Neural cell (in vitro differentiated cells): ENCODE results near the gene SPSB4. TPM values are rescaled to one million over a fixed set of nuclear protein-coding genes. Genes with fewer than 3 reads are reported as not detected.

Experiments used
- H2AFZ ChIP-seq: fragments of 200-600, 300-800 bp; sonication (generic), shearing (Covaris generic); 2 replicates; pipeline ENCODE4 v1.6.0; 2014; ENCODE audit warnings: low read depth, mild to moderate bottlenecking, antibody characterized with exemption, low read length, moderate library complexity
- H3F3A ChIP-seq: fragments of 200-600 bp; shearing (Covaris generic); 2 replicates; pipeline ENCODE4 v1.6.1; 2016; ENCODE audit warnings: mild to moderate bottlenecking, moderate library complexity, mixed read lengths, antibody characterized with exemption, low read length; ENCODE audit not compliant: insufficient read depth, poor library complexity, severe bottlenecking
- H3K27ac ChIP-seq: fragments of 200-600, 300-800 bp; sonication (generic), shearing (Covaris generic); 2 replicates; pipeline ENCODE4 v1.5.1; 2014; ENCODE audit warnings: mild to moderate bottlenecking, low read length, moderate library complexity
- H3K27me3 ChIP-seq: fragments of 300-800, 200-600 bp; sonication (generic), shearing (Covaris generic); 2 replicates; pipeline ENCODE4 v1.6.0; 2014; ENCODE audit warnings: mild to moderate bottlenecking, low read depth, low read length, moderate library complexity; ENCODE audit not compliant: insufficient read depth
- H3K36me3 ChIP-seq: fragments of 300-800, 200-600 bp; sonication (generic), shearing (Covaris generic); 2 replicates; pipeline ENCODE4 v1.5.1; 2014; ENCODE audit warnings: mild to moderate bottlenecking, antibody characterized with exemption, low read length, moderate library complexity; ENCODE audit not compliant: insufficient read depth
- H3K4me2 ChIP-seq: fragments of 300-800, 200-600 bp; sonication (generic), shearing (Covaris generic); 2 replicates; pipeline ENCODE4 v1.6.0; 2014; ENCODE audit warnings: mild to moderate bottlenecking, low read length
- H3K4me3 ChIP-seq: fragments of 300-800, 200-600 bp; sonication (generic), shearing (Covaris generic); 2 replicates; pipeline ENCODE4 v1.5.1; 2014; ENCODE audit warnings: mild to moderate bottlenecking, low read length, moderate library complexity
- H3K79me2 ChIP-seq: fragments of 200-600 bp; shearing (Covaris generic); replicated peaks from 2 replicates; pipeline ENCODE4 v1.6.0; 2014; ENCODE audit warnings: mild to moderate bottlenecking, low read length, moderate library complexity; ENCODE audit not compliant: insufficient read depth
- H3K9ac ChIP-seq: fragments of 300-800, 200-600 bp; sonication (generic), shearing (Covaris generic); 2 replicates; pipeline ENCODE4 v1.6.1; 2016; ENCODE audit warnings: mild to moderate bottlenecking, low read length, mixed read lengths
- H3K9me2 ChIP-seq: fragments of 200-600 bp; shearing (Covaris generic); 2 replicates; pipeline ENCODE4 v1.6.1; 2016; ENCODE audit warnings: mild to moderate bottlenecking, low read length, mixed read lengths; ENCODE audit not compliant: insufficient read depth
- H3K9me3 ChIP-seq: fragments of 200-600, 300-800 bp; sonication (generic), shearing (Covaris generic); 2 replicates; pipeline ENCODE4 v1.6.1; 2016; ENCODE audit warnings: mild to moderate bottlenecking, mixed run types, low read length, moderate library complexity, mixed read lengths
- H4K20me1 ChIP-seq: fragments of 200-600 bp; shearing (Covaris generic); 2 replicates; pipeline ENCODE4 v1.6.1; 2016; ENCODE audit warnings: mild to moderate bottlenecking, mixed run types; ENCODE audit not compliant: insufficient read depth
- EP300 ChIP-seq: fragments of 450-650 bp; conservative IDR thresholded peaks from 2 replicates; pipeline ENCODE4 v1.6.1; 2014; ENCODE audit warnings: antibody characterized with exemption, mild to moderate bottlenecking, moderate library complexity; ENCODE audit not compliant: poor library complexity, severe bottlenecking
- EZH2 ChIP-seq: fragments of 200-600, 300-800 bp; shearing (Covaris generic), sonication (generic); IDR thresholded peaks from 2 replicates; pipeline ENCODE4 v1.6.1; 2014; ENCODE audit warnings: antibody characterized with exemption, low read length, borderline replicate concordance, mild to moderate bottlenecking; ENCODE audit not compliant: insufficient read depth, poor library complexity, severe bottlenecking
- MXI1 ChIP-seq: fragments of 450-650 bp; conservative IDR thresholded peaks from 2 replicates; pipeline ENCODE4 v1.6.1; 2014; ENCODE audit warnings: antibody characterized with exemption, mild to moderate bottlenecking; ENCODE audit not compliant: poor library complexity, severe bottlenecking
- POLR2AphosphoS5 ChIP-seq: IDR thresholded peaks from 2 replicates; pipeline ENCODE4 v1.6.1; 2012
- RAD21 ChIP-seq: fragments of 450-650 bp; conservative IDR thresholded peaks from 2 replicates; pipeline ENCODE4 v1.6.1; 2014; ENCODE audit warnings: antibody characterized with exemption, mild to moderate bottlenecking, moderate library complexity
- SMC3 ChIP-seq: fragments of 450-650 bp; conservative IDR thresholded peaks from 2 replicates; pipeline ENCODE4 v1.6.1; 2014; ENCODE audit warnings: antibody characterized with exemption, mild to moderate bottlenecking, moderate library complexity; ENCODE audit not compliant: poor library complexity
- TAF1 ChIP-seq: IDR thresholded peaks from 2 replicates; pipeline ENCODE4 v1.6.1; 2012; ENCODE audit warnings: low read depth
- polyA plus RNA-seq: library from polyadenylated mRNA; depleted of rRNA; stranded (reverse); fragments of >200 nt; gene quantifications from 2 replicates; pipeline ENCODE4 v1.2.3, GENCODE V29; 2014
- TF ChIP-seq, protein P1 (sequence below): IDR thresholded peaks from 2 replicates; pipeline ENCODE4 v1.6.1; 2012; ENCODE audit warnings: borderline replicate concordance
- TF ChIP-seq, protein P2 (sequence below): fragments of 450-650 bp; IDR thresholded peaks from 2 replicates; pipeline ENCODE4 v1.5.1; 2014; ENCODE audit warnings: antibody characterized with exemption, mild to moderate bottlenecking, moderate library complexity; ENCODE audit not compliant: poor library complexity, severe bottlenecking

The SPSB4 gene
- polyA plus RNA-seq, 1 donor from 2014 or later: 6.1 TPM

DNA sequence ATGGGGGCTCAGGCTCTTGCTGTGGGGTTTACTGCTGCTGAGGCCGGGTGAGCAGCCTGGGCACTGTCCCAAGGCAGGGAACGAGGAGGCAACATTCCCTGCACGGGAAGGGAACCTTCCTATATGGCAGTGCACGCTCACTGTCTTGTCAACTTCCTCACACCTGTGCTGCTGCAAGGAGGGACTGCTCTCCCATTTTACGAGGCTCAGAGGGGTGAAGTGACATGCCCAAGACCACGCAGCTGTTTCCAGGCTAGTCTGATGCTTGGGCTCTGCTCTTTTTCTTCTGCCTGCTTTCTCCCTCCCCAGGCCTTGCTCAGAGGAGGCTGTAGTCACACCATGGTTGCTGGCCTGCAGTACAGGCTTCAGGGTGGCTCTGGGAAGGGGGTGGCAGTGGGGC, 41.5 kb downstream of the SPSB4 start:
- Histone ChIP-seq H3K27ac (no peak overlapping the region), H4K20me1 (no peaks in the 10 kb centered on the region), H3F3A (no peaks in the 10 kb centered on the region), H3K27me3 (no peaks in the 10 kb centered on the region), H3K4me3 (no peak overlapping the region), H3K36me3 (no peaks in the 10 kb centered on the region), H3K9me3 (no peaks in the 10 kb centered on the region), H3K79me2 (peaks cover 5% of the 10 kb centered on the region), H2AFZ (no peak overlapping the region), H3K9me2 (no peaks in the 10 kb centered on the region), H3K4me2 (no peak overlapping the region), H3K9ac (no peak overlapping the region)
- TF ChIP-seq EP300: no peak
- TF ChIP-seq SMC3: no peak
- TF ChIP-seq, protein P1, sequence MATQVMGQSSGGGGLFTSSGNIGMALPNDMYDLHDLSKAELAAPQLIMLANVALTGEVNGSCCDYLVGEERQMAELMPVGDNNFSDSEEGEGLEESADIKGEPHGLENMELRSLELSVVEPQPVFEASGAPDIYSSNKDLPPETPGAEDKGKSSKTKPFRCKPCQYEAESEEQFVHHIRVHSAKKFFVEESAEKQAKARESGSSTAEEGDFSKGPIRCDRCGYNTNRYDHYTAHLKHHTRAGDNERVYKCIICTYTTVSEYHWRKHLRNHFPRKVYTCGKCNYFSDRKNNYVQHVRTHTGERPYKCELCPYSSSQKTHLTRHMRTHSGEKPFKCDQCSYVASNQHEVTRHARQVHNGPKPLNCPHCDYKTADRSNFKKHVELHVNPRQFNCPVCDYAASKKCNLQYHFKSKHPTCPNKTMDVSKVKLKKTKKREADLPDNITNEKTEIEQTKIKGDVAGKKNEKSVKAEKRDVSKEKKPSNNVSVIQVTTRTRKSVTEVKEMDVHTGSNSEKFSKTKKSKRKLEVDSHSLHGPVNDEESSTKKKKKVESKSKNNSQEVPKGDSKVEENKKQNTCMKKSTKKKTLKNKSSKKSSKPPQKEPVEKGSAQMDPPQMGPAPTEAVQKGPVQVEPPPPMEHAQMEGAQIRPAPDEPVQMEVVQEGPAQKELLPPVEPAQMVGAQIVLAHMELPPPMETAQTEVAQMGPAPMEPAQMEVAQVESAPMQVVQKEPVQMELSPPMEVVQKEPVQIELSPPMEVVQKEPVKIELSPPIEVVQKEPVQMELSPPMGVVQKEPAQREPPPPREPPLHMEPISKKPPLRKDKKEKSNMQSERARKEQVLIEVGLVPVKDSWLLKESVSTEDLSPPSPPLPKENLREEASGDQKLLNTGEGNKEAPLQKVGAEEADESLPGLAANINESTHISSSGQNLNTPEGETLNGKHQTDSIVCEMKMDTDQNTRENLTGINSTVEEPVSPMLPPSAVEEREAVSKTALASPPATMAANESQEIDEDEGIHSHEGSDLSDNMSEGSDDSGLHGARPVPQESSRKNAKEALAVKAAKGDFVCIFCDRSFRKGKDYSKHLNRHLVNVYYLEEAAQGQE: no peak
- TF ChIP-seq, protein P2, sequence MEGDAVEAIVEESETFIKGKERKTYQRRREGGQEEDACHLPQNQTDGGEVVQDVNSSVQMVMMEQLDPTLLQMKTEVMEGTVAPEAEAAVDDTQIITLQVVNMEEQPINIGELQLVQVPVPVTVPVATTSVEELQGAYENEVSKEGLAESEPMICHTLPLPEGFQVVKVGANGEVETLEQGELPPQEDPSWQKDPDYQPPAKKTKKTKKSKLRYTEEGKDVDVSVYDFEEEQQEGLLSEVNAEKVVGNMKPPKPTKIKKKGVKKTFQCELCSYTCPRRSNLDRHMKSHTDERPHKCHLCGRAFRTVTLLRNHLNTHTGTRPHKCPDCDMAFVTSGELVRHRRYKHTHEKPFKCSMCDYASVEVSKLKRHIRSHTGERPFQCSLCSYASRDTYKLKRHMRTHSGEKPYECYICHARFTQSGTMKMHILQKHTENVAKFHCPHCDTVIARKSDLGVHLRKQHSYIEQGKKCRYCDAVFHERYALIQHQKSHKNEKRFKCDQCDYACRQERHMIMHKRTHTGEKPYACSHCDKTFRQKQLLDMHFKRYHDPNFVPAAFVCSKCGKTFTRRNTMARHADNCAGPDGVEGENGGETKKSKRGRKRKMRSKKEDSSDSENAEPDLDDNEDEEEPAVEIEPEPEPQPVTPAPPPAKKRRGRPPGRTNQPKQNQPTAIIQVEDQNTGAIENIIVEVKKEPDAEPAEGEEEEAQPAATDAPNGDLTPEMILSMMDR: no peak
- TF ChIP-seq RAD21: no peak
- no peak for TF ChIP-seq TAF1
- no peak for TF ChIP-seq MXI1
- no peak for TF ChIP-seq EZH2
- no peak for TF ChIP-seq POLR2AphosphoS5

DNA sequence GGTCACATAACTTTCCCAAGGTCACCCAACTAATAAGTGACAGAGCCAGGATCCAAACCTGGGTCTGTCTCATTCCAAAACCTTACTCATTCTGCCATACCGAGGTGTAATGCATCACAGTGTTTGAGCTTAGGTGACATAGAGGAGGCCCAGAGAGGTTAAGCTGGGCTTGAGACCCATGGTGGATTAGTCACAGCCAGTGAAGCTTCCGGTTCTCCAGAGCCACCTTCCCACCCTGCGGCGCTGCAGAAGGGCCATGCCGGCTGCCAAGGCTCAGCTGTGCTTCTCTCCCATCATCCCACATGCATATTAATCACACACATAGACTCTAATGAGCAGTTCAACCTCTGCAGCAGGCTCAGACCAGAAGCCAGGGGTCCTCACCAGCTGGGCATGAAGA, 42.2 kb downstream of the SPSB4 start:
- H3K9me2 ChIP-seq: no peaks in the 10 kb centered on the region
- H3K9ac ChIP-seq: no peak overlapping the region
- H3K27me3 ChIP-seq: no peaks in the 10 kb centered on the region
- TF ChIP-seq RAD21 (no peak), TAF1 (no peak), EZH2 (no peak), POLR2AphosphoS5 (no peak), MXI1 (no peak), SMC3 (no peak), EP300 (no peak)
- TF ChIP-seq, protein P1: no peak
- TF ChIP-seq, protein P2: no peak
- H3K79me2 ChIP-seq: peaks cover 5% of the 10 kb centered on the region
- H3K36me3 ChIP-seq: no peaks in the 10 kb centered on the region
- no peak overlapping the region for H3K27ac ChIP-seq
- H3K9me3 ChIP-seq: no peaks in the 10 kb centered on the region
- no peaks in the 10 kb centered on the region for H4K20me1 ChIP-seq
- H3F3A ChIP-seq: no peaks in the 10 kb centered on the region
- no peak overlapping the region for H3K4me3 ChIP-seq
- H2AFZ ChIP-seq: no peak overlapping the region
- H3K4me2 ChIP-seq: no peak overlapping the region
